OCI-M1 (cell line): ENCODE data around the gene LEPR.

Source experiments
- DNase-seq: peaks from one replicate; lab custom pipeline; 2025; lab: John Stamatoyannopoulos, UW

Gene LEPR

GRCh38 chr1:65409816-65410326, 10.6 kb upstream of the LEPR start:
- DNase-seq: no peak

- DNase-seq: peak; percentile 91
Observed at GRCh38 chr1:65412256-65412983, 8.0 kb upstream of the LEPR start.

GRCh38 chr1:65412984-65413375, 7.5 kb upstream of the LEPR start:
- DNase-seq: no peak

GRCh38 chr1:65414538-65414937, 5.9 kb upstream of the LEPR start:
- DNase-seq: no peak

DNA sequence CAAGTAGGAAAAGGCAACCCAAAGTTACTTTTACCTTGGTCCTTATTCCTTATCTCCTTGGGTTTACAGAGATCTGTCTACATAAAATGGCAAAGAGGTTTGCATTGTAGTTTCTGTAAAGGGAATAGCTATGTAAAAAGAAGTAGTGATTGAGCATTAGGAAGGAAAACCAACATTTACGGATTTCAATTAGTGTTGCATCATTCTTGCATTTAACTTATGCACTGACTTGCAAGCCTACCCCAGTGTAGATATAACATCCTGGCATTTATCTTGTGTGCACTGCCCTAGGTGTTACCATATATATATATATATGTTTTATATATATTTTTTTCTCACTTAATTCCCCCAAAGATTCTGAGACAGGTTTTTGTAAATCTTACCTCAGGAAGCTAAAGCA, 3.7 kb upstream of the LEPR start:
- DNase-seq: peak; percentile 38

GRCh38 chr1:65417729-65418128, 2.7 kb upstream of the LEPR start:
- no peak for DNase-seq

- DNase-seq: peak; percentile 56
Observed at GRCh38 chr1:65418522-65419185, 1.8 kb upstream of the LEPR start.

DNA sequence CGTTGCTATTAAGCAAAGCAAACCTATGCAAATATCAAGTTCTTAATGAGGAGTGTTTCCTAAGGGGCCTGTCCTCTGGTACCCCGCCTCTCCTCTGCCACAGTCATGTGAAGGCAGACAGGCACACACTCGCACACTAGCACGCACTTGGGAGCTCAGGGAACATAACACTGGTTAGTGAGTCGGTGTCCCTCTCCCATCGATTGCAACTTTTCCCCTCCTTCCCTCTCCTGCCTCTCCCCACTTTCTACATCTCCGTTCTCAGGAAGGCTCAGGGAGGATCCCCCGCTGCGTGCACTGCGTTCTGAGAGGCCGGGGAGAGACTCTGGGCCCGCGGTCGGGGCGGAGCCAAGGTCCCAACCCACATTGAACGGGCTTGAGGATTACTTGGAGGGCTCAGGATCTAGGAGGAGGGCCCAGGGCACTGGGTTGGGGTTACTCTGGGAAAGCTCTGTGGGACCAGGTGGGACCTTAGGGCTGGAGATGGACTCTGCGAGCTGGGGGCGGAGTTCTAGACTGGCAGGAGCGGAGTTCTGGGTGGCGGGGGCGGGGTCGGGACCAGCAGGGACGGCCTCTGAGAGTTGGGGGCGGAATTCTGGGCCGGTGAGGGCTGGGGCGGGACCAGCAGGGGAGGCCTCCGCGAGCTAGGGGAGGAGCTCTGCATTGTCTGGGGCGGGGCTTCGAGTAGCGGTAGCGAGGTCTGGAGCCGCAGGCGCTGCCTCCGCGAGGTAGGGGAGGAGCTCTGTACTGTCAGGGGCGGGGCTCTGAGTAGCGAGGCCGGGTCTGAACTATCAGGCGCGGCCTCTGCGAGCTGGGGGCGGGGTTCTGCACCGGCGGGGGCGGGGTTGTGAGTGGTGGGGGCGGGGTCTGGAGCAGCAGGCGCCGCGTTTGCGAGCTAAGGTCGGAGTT, 533 bp upstream of the LEPR start:
- peak; percentile 99 for DNase-seq

GRCh38 chr1:65421351-65422025, 1.0 kb downstream of the LEPR start:
- DNase-seq: peak; percentile 75

- DNase-seq: peak; percentile 44
Observed at GRCh38 chr1:65422241-65423203, 2.1 kb downstream of the LEPR start.

GRCh38 chr1:65423884-65424572, 3.6 kb downstream of the LEPR start:
- DNase-seq: peak; percentile 26

- DNase-seq: no peak
Observed at GRCh38 chr1:65424573-65424889, 4.1 kb downstream of the LEPR start.

- no peak for DNase-seq
Observed at GRCh38 chr1:65425006-65425405, 4.5 kb downstream of the LEPR start.

GRCh38 chr1:65425697-65426096, 5.2 kb downstream of the LEPR start:
- no peak for DNase-seq

- DNase-seq: no peak
Observed at GRCh38 chr1:65429078-65429477, 8.6 kb downstream of the LEPR start.

DNA sequence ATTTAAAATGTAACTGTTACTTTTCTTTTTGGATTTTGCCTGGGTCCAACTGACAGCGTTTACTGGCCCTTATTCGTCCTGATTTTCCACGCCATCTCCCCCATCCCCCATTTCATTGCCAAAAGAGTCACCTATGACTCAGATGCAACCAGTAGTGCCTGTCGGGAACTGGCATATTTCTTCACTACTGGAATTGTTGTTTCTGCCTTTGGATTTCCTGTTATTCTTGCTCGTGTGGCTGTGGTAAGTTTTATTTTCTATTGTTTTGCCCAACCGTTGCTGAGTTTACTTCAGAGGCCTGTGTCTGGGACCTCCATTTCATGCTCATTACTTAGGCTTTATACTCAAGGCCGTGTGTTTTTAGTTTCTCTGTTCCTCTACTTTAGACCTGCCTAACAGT, 9.3 kb downstream of the LEPR start:
- DNase-seq: no peak

GRCh38 chr1:65431111-65431705, 10.7 kb downstream of the LEPR start:
- DNase-seq: peak; percentile 80

GRCh38 chr1:65432918-65433317, 12.4 kb downstream of the LEPR start:
- DNase-seq: no peak

DNA sequence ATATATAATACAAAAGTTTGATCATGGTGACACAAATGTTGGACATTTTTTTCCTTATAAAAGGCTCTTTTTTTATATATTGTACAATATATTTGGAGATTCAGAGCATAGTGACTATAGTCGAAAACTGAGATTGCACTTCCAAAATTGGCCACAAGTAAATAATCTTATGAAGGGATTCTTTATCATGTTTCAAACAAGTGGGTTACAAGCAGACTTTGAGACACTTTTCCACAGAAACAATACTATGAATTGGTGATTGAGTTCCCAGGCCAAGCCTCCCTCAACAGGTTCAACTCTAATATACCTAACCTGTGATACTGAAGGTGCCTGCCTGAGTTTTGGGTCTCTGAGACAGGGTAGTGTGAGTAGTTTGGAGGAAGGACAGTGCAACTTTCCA, 13.8 kb downstream of the LEPR start:
- no peak for DNase-seq

- DNase-seq: no peak
Observed at GRCh38 chr1:65434760-65435159, 14.3 kb downstream of the LEPR start.
